A673 (cell line): ENCODE data around the gene MSI2. TPM values are rescaled to one million over a fixed set of nuclear protein-coding genes. Genes with fewer than 3 reads are reported as not detected.

Experiments
- BruUV-seq: library from RNA; stranded (reverse); fragments of 400-500 nt; replicated peaks from 2 replicates; lab custom pipeline; 2021; lab: Mats Ljungman, UMichigan
- CTCF ChIA-PET: fragments of 300-600 bp; sonication (Branson Sonifier 250); formaldehyde crosslinking; loops from one replicate; lab custom pipeline; 2022; ENCODE audit warnings: antibody characterized with exemption; lab: Charles Lee
- POLR2A ChIA-PET: fragments of 300-600 bp; sonication (Branson Sonifier 250); formaldehyde crosslinking; loops from one replicate; lab custom pipeline; 2022; ENCODE audit warnings: antibody characterized with exemption; ENCODE audit not compliant: low non-redundant PET; lab: Charles Lee
- DNase-seq: peaks from one replicate; pipeline ENCODE4 v3.0.0-alpha.2; 2015; ENCODE audit warnings: low spot score
- H3K27ac ChIP-seq: fragments of 200-600 bp; sonication (generic); 2 replicates; pipeline ENCODE4 v1.5.1; 2016; ENCODE audit warnings: mixed run types, low read depth, mild to moderate bottlenecking, mixed read lengths, antibody characterized with exemption, low read length; ENCODE audit not compliant: poor library complexity, severe bottlenecking
- H3K27me3 ChIP-seq: fragments of 200-600 bp; sonication (generic); replicated peaks from 2 replicates; pipeline ENCODE4 v1.6.1; 2017; ENCODE audit warnings: mixed run types, low read depth, mild to moderate bottlenecking, mixed read lengths, antibody characterized with exemption, low read length; ENCODE audit not compliant: insufficient read depth, poor library complexity
- H3K36me3 ChIP-seq: fragments of 200-600 bp; sonication (generic); 2 replicates; pipeline ENCODE4 v1.6.1; 2016; ENCODE audit warnings: mixed run types, mild to moderate bottlenecking, mixed read lengths, antibody characterized with exemption, low read length; ENCODE audit not compliant: insufficient read depth, poor library complexity, severe bottlenecking
- H3K4me1 ChIP-seq: fragments of 200-600 bp; sonication (generic); 2 replicates; pipeline ENCODE4 v1.6.1; 2017; ENCODE audit warnings: mixed run types, mild to moderate bottlenecking, mixed read lengths, antibody characterized with exemption, low read length; ENCODE audit not compliant: insufficient read depth, poor library complexity, severe bottlenecking
- H3K4me3 ChIP-seq: fragments of 200-600 bp; sonication (generic); 2 replicates; pipeline ENCODE4 v1.5.1; 2016; ENCODE audit warnings: low read depth, mixed run types, mild to moderate bottlenecking, mixed read lengths, low read length; ENCODE audit not compliant: poor library complexity, severe bottlenecking
- H3K9me3 ChIP-seq: fragments of 200-600 bp; sonication (generic); 2 replicates; pipeline ENCODE4 v1.6.1; 2016; ENCODE audit warnings: mixed run types, low read depth, mild to moderate bottlenecking, mixed read lengths, antibody characterized with exemption, low read length; ENCODE audit not compliant: poor library complexity, severe bottlenecking
- EZH2 ChIP-seq: fragments of 200-600 bp; sonication (generic); IDR thresholded peaks from 2 replicates; pipeline ENCODE4 v1.6.1; 2017; ENCODE audit warnings: borderline replicate concordance, low read depth, mild to moderate bottlenecking, mixed read lengths, antibody characterized with exemption, low read length; ENCODE audit not compliant: poor library complexity, severe bottlenecking
- intact Hi-C: fragments of 100-400 bp; cut with micrococcal nuclease; formaldehyde crosslinking; loops from one replicate; pipeline ENCODE4 v1.10.0; 2022; ENCODE audit not compliant: unreplicated experiment
- total RNA-seq: library from RNA; stranded (reverse); gene quantifications from 2 replicates; pipeline ENCODE4 v1.2.3, GENCODE V29; 2021
- TF ChIP-seq, protein P1 (sequence below): fragments of 300-800, 200-600 bp; sonication (generic); conservative IDR thresholded peaks from 2 replicates; pipeline ENCODE4 v1.5.1; 2017; ENCODE audit warnings: low read depth, mild to moderate bottlenecking, antibody characterized with exemption, low read length, moderate library complexity, mixed read lengths

Gene MSI2
- total RNA-seq, 1 experiment from 2014 or later, result 108 TPM

DNA sequence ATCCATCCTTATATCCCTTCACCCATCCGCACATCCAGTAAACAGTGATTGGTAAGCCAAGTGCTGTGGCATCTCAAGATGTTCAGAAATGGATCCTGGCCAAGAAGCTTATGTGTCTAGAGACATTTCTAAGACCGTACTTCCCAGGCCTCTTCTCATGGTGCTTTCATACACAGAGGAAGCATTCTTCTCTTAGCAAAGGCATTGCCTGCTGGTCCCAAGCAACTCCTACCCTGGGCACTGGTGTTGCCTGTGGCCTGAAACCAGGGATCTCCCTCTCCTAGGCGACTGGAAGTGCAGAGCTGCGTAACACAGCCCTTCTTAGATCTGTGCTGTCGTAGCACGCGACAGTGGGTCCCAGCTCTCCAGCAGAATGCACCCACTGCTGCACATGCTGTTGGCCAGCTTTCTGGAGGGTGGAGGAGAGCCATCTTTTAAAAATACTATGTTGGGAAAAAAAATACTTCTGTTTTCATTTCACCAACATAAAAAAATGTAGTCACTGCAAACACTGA lies 305.9 kb downstream of the MSI2 start:
- TF ChIP-seq EZH2, result no peak
- TF ChIP-seq, protein P1, sequence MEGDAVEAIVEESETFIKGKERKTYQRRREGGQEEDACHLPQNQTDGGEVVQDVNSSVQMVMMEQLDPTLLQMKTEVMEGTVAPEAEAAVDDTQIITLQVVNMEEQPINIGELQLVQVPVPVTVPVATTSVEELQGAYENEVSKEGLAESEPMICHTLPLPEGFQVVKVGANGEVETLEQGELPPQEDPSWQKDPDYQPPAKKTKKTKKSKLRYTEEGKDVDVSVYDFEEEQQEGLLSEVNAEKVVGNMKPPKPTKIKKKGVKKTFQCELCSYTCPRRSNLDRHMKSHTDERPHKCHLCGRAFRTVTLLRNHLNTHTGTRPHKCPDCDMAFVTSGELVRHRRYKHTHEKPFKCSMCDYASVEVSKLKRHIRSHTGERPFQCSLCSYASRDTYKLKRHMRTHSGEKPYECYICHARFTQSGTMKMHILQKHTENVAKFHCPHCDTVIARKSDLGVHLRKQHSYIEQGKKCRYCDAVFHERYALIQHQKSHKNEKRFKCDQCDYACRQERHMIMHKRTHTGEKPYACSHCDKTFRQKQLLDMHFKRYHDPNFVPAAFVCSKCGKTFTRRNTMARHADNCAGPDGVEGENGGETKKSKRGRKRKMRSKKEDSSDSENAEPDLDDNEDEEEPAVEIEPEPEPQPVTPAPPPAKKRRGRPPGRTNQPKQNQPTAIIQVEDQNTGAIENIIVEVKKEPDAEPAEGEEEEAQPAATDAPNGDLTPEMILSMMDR, result no peak
- no peaks in the 10 kb centered on the region for H3K36me3 ChIP-seq
- CTCF ChIA-PET, result no interaction called here
- no TSS peak for BruUV-seq
- no peaks in the 10 kb centered on the region for H3K9me3 ChIP-seq
- intact Hi-C loops, result no loop called here
- H3K4me3 ChIP-seq, result no peak overlapping the region
- H3K4me1 ChIP-seq, result peaks cover 19% of the 10 kb centered on the region
- H3K27ac ChIP-seq, result no peak overlapping the region
- POLR2A ChIA-PET, result no interaction called here
- H3K27me3 ChIP-seq, result no peaks in the 10 kb centered on the region
- no peak for DNase-seq

DNA sequence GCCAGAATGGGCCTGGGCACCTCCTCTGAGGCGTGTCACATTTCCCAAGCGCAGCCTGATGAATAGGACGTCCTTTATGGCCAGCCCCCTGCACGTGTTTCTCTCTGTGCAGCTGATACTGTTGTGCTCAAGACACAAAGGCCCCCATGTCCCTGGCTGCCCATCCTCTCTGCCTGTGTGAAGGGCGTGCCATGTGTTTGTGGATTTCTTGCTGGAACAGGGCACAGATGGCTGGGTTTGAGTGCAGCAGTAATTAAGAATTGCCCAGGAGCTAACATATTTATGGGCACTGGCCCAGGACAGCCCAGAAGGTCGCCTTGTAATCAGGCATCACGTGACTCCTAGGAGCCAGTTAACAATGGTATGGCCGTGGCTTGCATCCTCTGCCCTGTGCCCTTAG lies 307.6 kb downstream of the MSI2 start:
- ChIA-PET POLR2A (no interaction called here), CTCF (no interaction called here)
- Histone ChIP-seq H3K4me1 (peaks cover 16% of the 10 kb centered on the region), H3K27me3 (no peaks in the 10 kb centered on the region), H3K9me3 (no peaks in the 10 kb centered on the region), H3K4me3 (no peak overlapping the region), H3K36me3 (no peaks in the 10 kb centered on the region), H3K27ac (no peak overlapping the region)
- TF ChIP-seq EZH2, result no peak
- TF ChIP-seq, protein P1, result no peak
- BruUV-seq, result no TSS peak
- intact Hi-C loops, result no loop called here
- DNase-seq, result no peak

DNA sequence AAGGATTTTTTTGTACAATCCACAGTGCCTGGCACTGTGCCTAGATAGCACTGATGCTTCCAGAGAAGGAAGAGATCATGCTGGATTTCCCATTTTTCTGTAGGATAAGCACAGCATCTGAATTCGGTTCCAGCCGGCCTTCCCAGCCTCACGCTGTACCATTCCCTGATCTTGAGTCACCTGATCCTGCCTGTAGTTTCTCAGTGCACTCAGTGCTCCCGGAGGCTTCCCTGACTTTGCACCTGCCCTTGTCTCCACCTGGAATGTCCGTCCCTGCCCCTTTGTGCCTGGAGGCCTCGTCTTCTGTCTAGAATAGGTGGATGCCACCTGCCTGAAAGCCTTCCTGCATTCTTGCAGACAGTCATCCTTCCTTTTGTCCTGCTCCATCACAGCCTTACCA lies 308.9 kb downstream of the MSI2 start:
- ChIA-PET POLR2A (no interaction called here), CTCF (no interaction called here)

DNA sequence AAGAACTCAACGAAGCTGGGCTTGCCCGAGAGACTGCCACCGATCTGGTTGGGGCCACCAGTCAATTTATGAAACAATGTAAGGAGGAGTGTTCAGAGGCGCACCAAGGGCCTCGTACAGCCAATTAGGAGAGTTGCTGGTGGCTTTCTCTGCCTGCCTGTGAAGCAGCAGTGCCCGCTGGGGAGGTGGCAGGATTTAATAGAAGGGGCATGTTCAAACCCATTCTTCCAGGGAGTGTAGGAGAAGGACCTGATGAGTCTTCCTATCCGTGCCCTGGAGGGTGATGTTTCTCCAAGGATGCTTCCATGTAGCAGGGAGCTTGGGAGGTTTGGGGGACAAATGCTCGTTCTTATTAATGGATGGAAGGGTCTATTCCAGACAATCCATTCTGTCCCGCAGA lies 310.4 kb downstream of the MSI2 start:
- ChIA-PET POLR2A (no interaction called here), CTCF (no interaction called here)
- no peak for DNase-seq
- Histone ChIP-seq H3K9me3 (no peaks in the 10 kb centered on the region), H3K4me1 (peaks cover 16% of the 10 kb centered on the region), H3K27me3 (no peaks in the 10 kb centered on the region), H3K27ac (no peak overlapping the region), H3K4me3 (no peak overlapping the region), H3K36me3 (no peaks in the 10 kb centered on the region)
- TF ChIP-seq, protein P1, result no peak
- no peak for TF ChIP-seq EZH2
- BruUV-seq, result no TSS peak
- intact Hi-C loops, result no loop called here

More for the DNA sequence above, 308.9 kb downstream of the MSI2 start:
- DNase-seq, result no peak
- Histone ChIP-seq H3K4me3 (no peak overlapping the region), H3K9me3 (no peaks in the 10 kb centered on the region), H3K27me3 (no peaks in the 10 kb centered on the region), H3K36me3 (no peaks in the 10 kb centered on the region), H3K4me1 (peaks cover 17% of the 10 kb centered on the region), H3K27ac (no peak overlapping the region)
- BruUV-seq, result no TSS peak
- no peak for TF ChIP-seq EZH2
- intact Hi-C loops, result no loop called here
